GM21619 (cell line): ENCODE measurements around the gene DNMT3A.
"Not testable (repeated sequence)": the region's sequence is repeated elsewhere in the genome, so short reads cannot be mapped to it uniquely, and the experiment has no call there.

ENCODE experiments used
- ATAC-seq: cut with Tn5 transposase; IDR thresholded peaks from one replicate; pipeline ENCODE4 v1.9.1; 2021; ENCODE audit not compliant: unreplicated experiment

Gene DNMT3A

DNA sequence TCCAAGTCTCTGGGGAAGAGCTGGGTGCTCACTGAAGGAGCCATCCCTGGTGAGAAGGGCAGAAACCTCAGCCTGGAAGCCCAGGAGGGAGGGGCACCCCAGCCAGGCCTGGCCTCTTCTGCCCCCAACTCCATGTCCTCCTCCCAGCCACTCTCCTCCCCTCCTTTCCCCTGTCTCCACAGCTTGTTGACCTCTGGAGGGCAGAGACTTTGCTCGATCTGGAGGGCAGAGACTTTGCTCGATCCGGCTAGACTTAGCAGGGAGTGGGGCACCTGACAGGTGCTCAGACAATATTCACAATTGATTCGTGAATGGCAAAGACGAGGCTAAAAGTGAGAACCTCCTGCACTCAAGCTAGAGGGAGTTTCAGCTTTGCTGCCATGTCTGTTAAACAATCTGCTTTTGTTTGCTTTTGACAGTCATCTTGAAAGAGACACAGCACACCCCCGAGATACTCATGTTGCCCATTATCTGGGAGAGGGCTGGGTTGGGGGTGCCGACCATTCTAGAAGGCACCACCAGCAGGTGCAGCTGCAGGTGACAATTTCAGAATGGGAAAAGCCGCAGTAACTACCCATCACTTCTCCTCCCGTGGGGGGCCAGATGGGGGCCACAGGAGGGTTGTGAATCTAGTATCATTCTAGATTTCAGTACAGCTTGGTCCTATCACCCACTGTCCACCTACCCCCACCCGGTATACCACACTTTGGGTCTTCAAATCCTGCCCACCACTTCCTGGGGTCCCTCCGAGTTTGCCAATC, 54.8 kb downstream of the DNMT3A start:
- ATAC-seq = no peak

DNA sequence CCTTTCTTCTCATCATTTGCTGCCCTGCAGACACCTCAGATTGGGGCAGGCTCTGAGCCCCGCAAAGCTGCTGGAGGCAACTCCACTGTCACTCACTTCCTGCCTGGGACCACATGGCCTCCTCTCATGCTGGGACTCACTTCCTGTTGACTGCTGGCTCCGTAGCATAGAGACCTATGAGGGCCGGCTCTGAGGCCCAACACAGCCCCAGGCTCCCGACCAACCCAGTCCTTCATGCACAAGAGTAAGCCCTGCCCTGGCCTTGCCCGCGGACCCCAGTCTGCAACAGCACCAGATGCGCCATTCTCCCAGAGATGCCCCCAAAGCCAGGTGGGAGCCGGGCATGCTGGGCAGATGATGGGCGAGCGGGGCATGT, 55.7 kb downstream of the DNMT3A start:
- peak; percentile 68 for ATAC-seq

DNA sequence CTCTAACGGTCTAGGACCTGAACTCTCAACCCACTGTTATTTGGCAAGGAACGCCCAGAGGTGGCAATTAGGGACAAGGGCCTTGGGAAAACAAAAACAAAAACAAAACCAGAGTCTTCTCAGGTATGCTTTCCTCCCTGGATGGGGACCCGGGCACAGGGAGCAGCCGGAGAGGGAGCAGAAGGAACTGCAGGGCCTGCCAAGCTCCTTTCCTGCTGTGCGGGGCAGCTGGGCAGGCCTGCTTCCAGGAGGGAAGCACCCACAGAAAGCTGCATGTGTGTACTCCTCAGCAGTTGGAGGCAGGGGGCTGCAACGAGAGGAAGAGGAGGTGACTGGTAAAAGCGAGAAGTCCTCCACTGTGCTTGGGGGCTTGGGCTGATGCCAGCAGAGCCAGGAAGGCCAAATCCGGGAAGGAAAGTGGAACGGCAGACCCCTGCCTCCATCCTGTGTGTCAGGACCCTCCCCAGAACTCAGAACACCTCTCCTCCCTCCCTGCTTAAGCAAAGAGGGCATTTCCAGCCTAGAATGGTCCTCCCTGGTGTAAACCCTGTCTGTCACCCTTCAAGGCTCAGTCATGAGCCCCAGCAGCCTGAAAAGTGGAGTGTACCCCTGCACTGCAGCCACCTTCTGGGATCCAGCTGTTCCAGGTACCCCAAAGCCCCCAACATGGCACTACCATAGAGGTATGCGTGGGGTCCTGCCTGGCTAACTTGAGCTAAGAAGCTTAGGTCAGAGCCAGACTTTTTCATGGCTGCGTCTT, 56.3 kb downstream of the DNMT3A start:
- ATAC-seq = no peak

DNA sequence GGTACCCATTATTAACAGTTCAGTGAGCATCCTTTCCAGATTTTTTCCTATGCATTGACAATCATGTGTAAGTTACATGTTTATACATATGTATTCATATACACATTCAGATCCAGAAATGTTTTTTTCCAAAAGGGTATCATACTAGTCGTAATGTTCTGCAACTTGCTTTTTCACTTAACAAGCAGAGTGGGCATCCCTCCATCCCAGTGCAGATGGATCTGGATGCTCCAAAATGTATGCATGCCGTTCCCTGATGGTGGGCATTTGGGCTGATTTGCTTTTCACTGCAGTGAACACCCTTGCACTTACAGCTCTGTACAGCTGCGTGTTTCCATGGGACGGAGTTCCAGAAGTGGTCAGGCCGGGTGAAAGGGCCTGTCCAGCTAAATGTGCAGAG, 57.0 kb downstream of the DNMT3A start:
- no peak for ATAC-seq

DNA sequence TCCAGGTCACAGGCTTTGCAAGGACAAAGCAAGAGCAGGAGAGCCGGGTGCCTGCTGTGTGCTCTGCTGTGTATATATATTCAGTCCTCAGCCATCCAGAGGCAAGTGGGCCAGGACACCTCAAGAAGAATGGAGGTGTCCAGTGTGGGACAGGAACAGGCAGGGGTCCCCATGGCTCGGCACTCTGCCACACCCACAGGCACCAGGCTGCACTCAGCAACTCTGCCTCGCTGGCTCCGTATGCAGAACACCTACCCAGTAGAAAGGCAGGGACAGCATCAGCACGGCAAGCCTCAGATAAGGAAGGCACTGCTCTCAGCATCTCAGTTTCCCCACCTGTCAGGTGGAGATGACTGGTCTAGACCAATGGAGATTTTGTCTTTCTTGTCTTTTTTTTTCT, 57.8 kb downstream of the DNMT3A start:
- no peak for ATAC-seq

DNA sequence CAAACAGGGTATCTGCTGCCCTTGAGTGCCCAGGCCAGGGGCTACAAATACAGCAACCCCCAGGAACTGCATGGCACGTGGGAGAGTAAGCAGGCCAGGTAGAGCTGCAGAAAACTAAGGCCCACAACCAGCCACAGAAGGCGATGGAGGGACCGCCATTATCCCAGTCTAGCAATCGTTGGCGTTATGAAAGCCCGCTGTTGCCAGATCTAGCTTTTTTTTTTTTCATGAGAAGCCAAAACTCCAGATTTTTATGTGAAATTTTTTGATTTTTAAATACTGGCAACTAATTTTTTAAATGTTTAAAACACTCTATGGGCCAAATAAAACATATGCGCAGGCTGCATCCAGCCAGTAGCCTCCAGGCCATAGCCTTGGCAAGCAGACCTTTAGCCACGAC, 59.8 kb downstream of the DNMT3A start:
- no peak for ATAC-seq

DNA sequence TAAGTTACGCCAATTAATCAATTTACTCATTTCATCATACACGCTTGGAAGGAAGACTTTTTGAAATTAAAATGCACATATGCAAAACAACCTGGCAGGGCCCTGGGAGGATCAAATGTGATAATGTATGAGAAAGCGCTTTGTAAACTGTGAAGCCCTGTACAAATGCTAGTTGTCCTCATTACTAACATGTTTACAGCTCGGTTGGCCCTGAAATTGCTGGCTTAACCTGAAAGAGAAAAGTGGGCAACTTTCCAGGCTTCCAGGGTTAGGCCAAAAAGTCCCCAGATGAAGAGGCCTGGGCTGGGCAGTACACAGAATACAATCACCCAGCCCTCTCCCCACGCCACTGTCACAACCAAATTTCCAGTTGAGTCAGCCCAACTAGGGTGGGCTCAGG, 60.2 kb downstream of the DNMT3A start:
- no peak for ATAC-seq

DNA sequence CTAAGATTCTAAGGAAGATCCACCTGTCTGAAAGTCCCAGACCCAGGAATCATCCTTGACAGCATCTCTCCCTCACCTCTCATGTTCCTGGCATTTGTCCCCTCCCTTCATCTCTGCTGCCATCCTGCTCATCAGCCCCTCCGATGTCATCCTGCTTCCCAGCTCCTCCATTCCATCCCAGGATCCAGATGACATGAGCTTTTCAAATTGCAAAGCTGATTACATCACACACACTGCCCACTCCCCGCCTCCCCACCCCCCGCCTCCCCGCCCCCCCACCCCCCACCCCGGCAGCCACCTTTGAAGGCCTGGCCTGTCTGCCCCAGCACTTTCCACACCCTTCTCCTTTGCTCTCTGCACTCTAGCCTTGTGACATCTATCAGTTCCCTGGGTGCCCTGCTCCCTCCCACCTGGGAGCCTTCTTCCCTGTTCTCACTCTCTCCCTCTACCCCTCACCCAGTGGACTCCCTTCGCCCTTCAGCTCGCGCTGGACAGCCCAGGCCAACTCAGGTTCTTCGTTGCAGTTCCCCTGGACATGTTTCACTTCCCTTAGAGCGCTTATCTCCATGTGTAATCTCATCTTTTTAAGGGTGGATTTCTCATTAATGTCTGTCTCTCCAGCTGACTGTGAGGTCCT, 61.6 kb downstream of the DNMT3A start:
- no peak for ATAC-seq

DNA sequence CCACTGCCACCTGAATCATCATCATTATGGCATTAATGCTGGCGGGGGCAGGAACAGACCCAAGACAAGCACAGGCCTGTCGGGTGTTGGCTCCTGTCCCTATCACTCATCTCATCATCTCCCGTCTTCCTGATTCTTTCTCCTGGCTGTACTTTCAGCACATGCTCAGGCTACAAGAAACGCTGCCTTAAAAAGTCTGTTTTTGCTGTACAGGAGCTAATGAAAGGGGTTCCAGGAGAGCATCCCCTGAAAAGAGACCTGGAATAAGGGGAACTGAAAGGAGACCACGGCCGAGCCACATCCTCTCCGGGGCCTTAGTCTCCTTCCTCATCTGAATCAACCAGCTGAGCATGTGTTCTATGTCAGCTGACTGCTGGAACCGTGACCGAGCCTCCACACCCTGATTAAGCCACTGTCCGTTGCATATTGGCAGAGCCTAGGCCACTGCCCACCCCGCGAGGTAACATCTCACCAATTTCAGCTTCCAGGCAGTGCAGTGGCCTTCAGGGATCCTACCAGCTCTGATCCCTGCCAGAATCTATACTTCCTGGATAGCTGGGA, 62.6 kb downstream of the DNMT3A start:
- peak; percentile 82 for ATAC-seq

DNA sequence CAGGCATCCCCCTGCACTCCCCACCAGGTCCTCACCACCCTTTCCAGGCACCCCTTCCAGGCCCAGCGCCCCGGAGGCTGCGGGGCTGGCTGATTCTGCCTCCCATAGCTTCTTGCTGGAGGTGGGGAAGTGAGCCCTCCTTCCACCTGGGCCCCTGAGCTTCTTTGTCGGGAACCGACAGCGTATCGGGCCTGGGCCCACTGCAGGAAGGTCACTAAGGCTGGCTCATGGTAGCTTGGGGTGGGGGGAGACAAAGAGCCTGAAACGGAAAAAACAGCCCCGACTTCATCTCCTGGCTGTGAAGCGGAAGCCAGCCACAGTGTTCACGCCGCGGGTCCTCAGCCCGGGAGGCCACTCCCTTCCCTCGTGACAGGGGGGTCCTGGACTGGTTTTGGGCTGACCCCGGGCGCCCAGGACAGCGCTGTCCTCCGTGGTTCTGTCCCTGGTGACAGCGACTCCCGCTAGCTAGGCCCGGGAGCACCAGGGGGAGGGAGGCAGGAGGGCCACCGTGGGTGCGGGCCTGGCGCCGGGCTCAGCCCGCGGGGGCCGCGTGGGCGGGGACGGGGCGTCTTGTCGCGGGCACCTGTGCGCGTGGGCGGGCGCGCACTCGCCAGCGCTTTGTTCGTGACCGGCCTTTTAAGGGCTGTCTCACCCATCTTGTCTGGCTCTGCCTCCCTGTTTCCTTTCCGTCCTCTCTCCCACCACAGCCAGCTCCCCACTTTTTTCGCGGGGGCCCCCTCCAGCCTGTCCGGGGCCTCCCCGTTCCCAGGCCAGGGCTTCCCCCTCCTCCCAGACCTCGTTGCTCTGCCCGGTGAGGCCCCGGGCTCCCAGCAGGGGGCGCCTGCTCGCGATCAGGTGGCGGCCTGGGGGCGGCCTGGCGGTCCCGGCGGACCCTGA, 64.9 kb downstream of the DNMT3A start:
- ATAC-seq = peak; percentile 29

DNA sequence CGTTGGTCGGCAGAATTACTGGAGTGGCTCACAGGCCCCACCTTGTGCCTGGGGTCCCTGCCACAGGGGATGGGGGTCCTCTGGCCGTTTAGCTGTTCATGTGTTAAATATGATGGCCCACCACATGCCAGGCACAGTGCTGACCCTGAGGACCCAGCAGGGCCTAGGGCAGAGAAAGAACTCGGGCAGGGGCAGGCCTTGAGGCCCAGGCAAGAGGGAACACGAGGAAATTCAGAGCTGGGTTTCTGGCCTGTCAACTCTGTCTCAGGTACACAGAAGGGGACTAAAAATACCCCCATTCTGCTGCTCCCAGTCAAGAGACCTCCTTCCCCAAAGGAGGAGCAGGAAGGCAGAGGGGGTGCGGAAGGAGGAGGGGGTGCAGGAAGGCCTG, 66.2 kb downstream of the DNMT3A start:
- no peak for ATAC-seq

DNA sequence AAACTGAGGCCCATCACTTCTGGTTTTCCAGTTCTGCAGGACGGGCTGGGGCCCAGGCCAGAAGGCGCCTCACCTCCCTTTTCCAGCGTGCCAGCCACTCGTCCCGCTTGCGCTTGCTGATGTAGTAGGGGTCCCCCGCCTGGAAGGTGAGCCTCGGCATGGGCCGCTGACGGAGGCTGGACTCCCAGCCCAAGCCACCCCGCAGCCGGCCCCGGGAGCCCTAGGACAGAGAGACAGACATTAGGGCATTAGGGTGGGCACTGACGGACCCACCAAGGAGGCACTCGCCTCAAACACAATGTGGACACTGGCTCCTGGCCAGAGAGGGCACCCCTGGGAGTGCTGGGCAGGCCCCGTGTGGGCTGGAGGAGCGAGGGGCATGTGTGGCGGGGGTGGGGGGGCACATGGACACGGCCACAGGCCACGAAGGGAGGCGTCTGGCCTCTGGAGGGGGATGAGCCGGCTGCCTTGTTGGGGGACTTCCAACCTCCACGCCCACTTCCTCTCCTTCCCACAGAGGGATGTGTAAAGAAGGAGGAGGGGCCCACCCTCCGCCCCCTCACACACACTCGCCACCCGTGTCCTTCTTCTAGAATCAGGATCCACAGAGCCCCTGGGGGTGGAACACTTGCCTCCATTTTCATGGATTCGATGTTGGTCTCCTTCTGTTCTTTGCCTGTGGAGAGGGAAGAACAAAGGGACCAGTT, 66.7 kb downstream of the DNMT3A start:
- ATAC-seq = no peak

DNA sequence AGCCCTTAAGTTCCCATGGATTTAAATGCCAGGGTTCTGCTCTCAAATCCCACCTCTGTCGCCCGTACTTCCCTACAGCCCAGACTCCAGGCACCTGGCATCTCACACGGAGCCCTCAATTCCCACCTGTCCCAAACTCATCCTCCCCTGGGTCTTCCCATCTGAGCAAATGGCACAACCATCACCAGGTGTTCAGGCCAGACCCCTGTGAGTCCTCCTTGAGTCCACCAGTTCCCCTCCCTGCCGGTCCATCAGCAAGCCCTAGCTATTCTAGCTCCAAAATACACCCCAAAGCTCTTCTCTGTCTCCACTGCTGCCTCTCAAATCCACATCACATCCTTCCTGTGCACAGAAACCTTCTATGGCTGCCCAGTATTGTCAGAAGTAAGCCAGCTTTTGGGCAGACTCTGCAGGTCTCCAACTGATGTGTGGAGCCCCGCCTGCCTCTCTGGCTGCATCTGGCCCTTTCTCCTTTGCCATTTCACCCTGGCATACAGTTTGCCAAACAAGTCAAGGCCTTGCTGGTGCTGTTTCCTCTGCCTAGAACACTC, 67.7 kb downstream of the DNMT3A start:
- no peak for ATAC-seq

DNA sequence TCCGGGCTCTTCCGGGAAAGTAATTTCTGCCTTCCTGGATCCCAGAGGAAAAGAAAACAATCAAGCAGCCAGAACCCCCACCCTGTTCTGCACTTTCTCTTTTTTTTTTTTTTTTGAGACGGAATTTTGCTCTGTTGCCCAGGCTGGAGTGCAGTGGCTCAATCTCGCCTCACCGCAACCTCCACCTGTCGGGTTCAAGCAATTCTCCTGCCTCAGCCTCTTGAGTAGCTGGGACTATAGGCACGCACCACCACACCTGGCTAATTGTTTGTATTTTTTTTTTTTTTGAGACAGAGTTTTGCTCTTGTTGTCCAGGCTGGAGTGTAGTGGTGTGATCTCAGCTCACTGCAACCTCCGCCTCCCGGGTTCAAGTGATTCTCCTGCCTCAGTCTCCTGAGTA, 69.0 kb downstream of the DNMT3A start:
- ATAC-seq = not testable (repeated sequence)

DNA sequence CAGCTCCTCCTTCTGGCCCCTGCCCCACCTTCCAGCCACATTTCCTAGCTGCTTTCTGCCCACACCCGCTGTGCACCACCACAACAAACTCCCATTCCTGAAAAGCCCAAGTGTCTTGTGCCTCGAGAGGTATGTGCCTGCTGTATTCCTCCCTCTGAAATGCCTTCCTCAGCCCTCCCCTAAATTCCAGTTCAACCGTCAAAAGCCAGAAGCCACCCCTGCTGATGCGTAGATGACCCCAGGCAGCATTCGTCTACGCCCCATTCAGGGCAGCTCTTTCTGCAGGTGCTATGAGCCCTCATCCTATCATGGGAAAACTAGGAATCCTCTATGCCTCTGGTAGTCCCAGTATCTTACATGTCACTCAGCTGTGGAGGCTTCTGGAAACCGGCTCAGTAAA, 71.7 kb downstream of the DNMT3A start:
- ATAC-seq = no peak

DNA sequence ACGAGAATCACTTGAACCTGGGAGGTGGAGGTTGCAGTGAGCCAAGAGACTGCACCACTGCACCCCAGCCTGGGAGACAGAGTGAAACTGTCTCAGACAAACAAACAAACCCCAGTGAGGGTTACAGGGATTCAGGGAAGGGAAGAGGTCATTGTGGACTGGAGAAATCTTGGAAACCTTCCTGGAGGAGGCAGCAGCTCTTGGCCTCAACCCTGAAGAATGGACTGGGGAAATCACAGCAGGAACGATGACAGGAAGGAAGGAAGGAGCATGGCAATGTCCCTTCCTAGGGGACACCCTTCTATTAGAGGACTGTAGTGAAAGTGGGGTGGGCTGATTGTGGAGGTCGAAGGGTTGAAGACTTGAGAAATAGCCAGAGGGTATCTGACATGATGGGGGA, 72.5 kb downstream of the DNMT3A start:
- ATAC-seq = no peak

DNA sequence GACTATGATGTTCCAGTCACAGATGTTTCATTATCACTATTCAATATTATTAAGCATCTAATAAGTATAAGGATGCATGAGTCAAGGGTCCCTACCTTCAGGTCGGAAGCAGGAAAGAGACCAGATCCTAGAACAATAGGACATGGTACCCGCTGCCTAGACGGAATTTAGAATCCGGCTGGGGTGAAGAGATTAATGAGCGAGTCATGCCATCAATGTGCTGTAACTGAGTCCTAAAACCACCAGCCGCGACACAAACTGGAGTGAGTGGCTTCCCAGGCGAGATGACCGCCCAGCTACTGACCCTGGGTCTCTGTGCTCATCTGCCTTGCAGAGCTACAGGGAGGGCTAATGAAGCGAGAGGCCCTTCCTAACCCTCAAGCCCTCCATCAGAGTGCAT, 73.6 kb downstream of the DNMT3A start:
- no peak for ATAC-seq

DNA sequence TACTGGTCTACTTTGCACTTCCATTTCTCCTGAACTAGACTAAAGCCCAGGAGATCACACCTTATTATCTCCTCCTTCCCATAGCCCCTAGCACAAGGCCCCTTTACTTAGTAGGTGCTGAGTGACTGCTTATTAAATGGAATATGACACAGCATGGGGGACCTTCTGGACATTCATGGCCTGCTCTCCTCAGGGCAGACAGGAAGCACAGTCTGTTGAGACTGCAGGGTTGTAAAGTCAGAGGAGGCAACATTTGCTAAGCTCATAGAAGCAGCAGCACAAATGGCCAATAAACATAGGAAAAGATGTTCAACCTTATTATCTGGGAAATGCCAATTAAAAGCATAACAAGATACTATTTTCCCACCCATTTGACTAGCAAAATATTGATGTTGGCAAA, 75.3 kb downstream of the DNMT3A start:
- ATAC-seq = no peak

DNA sequence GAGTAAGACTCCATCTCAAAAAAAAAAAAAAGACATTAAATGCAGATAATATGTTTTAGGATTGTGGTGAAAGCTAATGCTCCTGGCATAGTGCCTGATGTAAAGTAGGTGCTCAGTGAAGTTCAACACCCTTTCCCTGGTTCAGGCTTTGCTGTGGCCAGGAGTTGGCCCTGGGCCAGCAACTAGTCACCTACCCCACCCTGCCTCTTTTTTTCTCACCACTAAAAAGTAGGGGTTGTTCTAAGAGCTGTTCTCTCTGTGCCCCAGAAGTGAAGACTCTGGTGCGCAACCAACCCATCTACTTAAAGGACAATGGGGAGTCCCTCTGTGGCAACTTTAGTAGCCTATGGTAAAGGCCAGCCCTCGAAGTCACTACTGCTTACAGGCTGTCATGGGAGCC, 75.9 kb downstream of the DNMT3A start:
- no peak for ATAC-seq

DNA sequence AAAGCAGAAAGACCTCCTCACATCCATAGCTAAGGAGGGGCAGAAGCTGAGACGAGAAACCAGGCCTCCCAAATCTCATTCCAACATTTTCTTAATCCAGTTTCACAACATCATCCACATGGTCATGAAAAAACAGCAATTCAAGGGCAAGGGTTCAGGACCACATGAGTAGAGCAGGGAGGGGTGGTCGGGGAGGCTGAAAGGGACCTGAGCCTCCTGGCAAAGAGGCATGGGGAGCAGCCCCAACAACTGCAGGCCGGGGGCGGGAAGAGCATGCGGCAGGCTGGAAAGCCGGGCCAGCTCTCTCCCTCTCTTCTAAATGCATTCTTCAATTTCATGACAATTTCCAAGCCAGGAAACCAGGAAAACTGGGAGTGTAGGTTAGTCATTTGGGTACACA, 76.7 kb downstream of the DNMT3A start:
- no peak for ATAC-seq
